NK-92 treated with Interleukin-12 subunit alpha and Interleukin-12 subunit beta, amount 100 ng/mL, for 24 hours (cell line): ENCODE data around the gene CRYAA.
"Not testable (repeated sequence)": the region's sequence is repeated elsewhere in the genome, so short reads cannot be mapped to it uniquely, and the experiment has no call there.

Experiments used
- DNase-seq: peaks from one replicate; lab custom pipeline; 2025; lab: John Stamatoyannopoulos, UW

Gene CRYAA

DNA sequence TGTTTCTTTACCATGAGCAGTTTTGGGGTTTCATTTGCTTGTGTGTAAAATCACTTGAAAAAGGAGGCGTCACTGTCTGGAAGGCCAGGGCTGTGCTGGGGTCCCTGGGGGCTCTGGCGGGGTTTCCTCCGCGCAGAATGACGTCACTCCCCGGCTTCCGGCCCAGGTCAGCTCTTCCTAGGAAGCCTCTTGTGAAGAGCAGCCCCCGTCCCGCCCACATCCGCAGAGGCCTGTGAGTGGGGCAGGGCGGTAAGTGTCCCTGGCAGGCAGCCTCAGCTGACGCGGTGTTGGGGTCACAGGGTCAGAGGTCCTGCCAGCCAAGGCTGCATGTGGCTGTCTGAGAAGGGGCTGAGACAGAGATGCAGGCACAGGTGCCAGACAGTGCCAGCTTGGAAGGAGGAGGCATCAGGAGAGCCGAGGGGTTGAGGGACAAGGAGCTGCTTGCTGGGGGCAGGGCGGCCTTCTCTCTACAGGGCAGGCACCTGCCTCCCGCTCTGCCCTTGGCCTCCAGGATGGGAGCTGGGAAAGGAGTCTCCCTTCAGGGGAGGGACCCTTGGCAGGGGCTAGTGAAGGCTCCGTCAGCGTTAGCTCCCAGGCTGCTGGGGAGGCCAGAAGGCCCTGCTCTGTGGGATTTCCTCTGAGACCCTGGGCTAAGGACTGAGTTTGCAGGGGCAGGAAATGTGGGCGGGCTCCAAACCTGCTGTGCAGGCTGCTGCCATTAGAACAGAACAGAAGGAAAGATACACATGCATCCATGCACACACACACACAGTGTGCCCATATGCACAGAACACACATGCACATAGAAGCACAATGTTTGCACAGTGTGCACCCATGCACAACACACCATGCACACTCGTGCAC, 8.5 kb downstream of the CRYAA start:
- DNase-seq, result not testable (repeated sequence)

DNA sequence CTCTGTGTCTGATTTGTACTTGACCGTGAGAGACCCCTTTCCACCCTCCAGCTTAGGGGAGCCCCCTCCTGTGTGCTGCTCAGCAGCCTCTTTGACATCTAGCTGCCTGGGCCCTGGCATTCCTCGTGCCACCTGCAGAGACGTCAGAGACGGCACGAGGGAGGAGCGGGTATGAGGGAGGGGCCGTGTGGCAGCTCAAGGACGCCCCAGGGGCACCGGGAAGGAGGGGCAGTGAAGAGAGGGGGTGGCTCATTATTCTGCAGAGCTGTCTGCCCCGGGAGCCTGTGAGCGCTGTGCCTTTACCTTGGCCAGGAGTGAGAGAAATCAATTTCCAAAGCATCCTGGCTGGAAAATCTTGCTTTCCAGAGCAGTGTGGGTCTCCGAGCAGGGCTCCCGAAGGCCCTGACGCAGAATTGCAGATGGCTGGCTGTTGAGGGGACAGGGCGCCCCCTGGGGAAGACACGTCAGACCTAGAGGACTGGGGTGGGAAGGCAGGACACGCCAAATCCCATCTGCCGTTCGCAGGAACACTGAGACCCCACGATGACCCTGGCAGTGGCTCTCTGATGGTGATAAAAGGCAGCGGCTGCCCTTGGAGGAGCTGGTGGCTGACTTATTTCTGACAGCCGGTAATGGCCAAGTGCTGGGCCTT, 9.5 kb downstream of the CRYAA start:
- not testable (repeated sequence) for DNase-seq

DNA sequence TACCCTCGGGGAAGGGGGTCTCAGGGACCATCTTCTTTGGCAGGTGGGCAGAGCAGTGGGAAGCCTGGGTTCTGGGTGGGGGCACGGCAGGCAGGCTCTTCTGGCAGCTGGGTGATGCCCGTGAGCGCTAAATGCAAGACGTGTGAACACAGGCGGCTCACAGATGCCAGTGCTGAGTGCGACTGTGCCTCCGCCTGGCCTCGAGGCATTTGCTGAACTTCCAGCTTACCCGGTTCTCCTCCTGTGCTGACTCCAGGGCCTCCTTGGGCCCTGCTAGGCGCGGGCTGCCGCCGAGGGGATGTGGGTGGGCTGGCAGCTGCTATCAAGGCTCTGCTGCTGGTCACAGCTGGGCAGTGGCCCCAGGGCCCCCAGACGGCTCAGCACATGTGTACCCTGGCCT, 12.2 kb downstream of the CRYAA start:
- not testable (repeated sequence) for DNase-seq

DNA sequence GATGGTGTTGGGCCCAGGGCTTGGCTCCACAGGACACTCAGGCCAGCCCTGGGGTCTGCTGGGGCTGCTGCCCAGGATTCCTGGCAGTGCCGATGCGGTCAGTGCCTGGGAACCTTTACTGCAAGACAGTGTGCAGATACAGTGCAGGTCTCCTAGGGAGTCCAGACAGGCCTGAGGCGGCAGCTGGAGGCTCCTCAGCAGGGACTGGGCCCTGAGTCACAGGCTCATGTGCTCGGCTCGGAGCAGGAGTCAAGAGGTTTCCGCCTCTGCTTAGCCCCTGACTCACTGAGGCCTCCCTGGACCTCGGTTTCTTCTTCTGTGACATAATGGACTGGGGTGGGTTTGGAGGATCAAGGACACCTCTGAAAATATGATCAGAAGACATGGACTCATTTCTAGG, 18.5 kb downstream of the CRYAA start:
- DNase-seq, result not testable (repeated sequence)

DNA sequence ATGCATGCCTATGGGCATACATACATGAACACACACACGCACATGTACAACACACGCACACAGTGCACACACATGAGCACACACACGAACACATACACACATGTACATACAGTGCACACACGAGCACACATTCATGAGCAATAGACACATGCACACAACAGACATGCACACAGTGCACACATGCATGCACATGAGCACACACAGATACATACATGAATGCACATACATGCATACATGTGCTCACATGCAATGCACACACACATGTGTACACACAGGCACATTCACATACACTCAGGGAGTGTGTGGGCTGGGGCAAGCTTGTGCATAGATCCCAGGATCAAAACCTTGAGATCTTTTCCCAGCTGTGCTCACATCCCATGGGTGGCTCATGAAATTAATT, 18.9 kb downstream of the CRYAA start:
- no peak for DNase-seq

DNA sequence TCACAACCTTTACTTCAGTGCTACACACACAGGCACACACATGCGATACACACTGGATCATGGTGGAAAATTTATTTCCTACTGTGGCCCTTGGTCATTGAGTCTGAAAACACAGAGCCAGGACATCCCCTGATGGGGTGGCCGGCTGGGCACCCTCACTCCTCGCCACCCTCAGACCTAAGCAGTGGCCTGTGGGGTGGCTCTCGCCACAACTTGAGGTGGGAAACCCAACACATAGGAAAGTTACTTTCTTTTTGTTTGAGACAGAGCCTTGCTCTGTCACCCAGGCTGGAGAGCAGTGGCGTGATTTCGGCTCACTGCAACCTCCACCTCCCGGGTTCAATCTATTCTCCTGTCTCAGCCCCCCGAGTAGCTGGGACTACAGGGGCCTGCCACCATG, 19.4 kb downstream of the CRYAA start:
- DNase-seq, result no peak

DNA sequence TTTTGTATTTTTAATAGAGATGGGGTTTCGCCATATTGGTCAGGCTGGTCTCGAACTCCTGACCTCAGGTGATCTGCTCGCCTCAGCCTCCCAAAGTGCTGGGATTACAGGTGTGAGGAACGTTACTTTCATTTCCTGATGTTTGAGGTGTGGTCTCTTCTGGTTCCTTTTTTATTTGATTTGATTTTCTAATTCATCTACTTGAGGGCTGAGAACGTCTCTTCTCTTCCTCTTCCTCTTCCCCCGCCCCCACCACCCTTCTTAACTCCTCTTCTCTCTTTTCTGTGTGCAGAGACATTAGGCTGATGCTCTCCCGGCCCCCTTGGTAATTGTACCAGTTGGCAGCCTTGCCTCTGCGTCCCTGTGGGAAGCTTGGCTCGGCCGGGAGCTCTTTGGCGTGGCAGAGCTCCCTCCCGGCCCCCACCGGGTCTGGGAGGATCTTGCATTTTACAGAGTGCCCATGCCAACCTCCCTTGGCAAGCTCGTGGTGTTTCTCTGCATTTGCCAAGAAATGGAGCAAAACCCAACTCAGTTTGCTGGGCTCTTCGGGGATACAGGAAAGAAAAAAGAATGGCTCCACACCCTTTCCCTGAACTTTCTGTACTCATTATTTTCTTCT, 19.9 kb downstream of the CRYAA start:
- DNase-seq, result no peak

DNA sequence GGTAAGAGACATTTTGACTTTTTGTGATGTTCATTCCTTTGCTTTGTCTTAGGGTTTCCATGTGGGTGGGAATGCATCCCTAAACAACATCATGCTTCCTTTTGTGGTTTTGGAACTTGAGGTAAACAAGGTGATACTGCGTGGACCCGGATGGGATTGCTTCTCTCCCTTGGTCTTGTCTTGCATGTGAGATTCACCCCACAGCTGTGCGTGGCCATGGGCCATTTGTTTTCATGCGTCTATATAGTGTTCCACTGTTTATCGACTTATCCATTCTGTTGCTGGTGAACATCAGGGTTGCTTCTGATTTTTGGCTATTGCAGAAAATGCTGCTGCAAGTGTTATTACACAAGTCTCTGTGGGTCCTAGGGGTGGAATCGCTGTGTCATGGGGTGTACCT, 21.1 kb downstream of the CRYAA start:
- no peak for DNase-seq

DNA sequence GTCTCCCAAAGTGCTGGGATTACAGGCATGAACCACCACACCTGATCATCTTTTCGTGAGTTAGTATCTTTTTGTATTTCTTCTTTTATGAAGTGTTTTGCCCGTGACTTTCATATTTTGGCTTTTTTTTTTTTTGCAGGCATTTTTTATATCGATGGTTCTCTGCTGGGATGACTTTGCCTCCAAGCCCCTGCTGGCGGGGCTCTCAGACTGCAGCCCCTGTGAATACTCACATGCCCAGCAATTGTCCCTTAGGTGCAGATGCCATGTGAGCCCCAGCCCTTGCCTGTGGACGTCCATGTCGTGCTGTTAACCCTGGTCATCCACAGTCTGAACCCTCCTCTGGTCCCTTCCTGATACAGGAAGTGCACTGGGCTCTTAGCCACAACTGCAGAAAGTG, 21.7 kb downstream of the CRYAA start:
- no peak for DNase-seq

DNA sequence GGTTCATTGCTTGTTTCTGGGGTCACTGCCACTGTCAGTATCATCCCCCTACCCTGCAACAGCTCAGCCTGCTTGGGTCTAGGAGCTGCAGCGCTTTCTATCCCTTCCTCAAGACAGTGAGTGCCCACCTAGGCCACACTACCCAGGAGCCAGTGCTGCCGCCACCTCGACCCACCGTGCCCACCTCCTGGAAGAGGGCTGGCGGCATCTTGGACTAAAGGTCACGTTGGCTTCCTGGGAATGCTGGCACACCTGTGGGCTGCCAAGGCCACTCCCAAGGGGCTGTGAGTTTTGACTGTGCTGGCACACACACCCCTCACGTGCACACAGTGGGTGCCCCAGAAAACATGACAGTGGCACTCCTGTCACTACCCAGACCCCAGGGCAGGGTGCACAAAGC, 22.1 kb downstream of the CRYAA start:
- no peak for DNase-seq

DNA sequence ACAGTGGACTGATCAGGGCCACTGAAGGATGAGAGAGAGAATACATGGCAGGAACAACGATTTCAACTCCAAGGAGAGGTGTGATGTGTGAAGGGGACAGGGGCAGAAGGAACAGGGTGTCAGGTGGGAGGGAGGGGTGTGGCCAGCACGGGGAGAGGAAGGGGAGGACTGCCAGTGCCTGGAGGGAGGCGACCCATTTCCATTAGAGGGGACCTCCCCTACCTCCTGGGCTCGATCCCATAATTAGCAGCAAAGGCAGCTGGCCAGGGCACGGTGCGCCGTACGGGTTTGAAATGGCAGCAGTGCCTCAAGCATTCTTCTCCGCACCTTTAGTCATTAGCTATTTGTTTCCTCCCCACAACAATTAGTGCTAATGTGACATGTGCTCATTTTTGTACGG, 22.7 kb downstream of the CRYAA start:
- no peak for DNase-seq

DNA sequence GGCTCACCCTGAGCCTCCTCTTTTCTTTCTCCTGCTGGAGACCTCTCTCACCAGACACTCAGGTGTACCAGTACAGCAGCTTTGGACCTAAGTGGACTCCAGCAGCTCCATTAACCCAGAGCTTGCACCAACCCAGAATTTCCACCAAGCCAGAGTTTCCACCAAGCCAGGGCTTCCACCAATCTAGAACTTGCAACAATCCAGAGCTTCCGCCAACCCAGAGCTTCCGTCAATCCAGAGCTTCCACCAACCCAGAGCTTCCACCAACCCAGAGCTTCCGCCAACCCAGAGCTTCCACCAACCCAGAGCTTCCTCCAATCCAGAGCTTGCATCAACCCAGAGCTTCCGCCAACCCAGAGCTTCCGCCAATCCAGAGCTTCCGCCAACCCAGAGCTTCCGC, 23.2 kb downstream of the CRYAA start:
- no peak for DNase-seq

DNA sequence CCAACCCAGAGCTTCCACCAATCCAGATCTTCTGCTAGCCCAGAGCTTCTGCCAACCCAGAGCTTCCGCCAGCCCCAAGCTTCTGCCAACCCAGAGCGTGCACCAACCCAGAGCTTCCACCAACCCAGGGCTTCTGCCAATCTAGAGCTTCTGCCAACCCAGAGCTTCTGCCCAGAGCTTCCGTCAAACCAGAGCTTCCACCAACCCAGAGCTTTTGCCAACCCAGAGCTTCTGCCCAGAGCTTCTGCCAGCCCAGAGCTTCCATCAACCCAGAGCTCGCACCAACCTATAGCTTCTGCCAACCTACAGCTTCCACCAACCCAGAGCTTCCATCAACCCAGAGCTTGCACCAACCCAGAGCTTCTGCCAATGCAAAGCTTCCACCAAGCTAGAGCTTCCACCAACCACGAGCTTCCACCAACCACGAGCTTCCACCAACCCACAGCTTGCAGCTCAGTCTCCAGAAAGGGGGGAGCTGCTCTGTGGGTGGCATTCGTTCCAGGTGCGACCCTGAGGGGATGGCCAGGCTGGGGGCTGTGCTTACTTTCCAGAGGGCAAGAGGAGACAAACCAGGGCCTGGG, 23.8 kb downstream of the CRYAA start:
- no peak for DNase-seq

DNA sequence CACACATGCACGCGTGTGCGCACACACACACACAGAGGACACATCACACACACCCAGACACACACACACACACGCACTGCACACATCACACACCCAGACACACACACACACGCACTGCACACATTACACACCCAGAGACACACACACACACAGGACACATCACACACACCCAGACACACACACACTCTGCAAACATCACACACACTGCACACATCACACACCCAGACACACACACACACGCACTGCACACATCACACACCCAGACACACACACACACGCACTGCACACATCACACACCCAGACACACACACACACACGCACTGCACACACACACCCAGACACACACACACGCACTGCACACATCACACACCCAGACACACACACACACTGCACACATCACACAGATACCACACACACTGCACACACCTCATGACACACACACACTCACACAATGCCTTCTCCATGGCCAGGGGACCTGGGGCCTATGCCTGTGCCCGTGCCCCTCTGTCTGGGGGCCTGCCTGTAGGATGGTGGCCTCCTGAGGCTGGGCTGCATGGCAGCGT, 24.4 kb downstream of the CRYAA start:
- DNase-seq, result no peak

DNA sequence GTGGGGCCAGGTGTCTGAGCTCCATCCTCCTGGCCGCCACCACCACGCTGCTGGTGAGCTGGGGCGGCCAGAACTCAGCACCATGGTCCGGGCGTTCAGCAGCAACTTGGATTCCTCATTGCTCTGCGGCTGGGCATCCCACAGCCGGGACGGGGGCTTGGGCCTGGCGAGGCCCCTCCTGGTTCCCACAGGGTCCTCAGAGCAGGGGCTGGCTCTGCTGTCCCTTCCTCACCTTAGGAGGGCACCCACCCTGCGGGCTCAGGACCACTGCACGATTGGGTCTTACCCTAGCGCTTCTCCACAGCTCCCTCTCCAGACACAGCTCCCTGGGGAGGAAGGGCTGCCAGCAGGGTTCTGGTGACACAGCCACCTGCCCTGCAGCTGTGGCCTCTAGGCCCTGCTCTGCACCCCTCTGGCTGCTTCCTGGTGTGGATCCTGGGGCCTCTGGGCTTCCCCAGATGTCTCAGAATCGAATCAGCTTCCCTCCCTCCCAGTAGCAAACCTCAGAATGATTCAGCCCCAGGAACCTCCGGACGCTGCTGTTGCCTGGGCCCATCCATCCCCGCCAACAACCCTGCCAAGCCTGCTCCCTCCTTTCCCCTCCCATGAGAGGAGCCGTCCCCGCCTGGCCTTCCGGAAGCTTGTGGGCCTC, 25.0 kb downstream of the CRYAA start:
- DNase-seq, result no peak

DNA sequence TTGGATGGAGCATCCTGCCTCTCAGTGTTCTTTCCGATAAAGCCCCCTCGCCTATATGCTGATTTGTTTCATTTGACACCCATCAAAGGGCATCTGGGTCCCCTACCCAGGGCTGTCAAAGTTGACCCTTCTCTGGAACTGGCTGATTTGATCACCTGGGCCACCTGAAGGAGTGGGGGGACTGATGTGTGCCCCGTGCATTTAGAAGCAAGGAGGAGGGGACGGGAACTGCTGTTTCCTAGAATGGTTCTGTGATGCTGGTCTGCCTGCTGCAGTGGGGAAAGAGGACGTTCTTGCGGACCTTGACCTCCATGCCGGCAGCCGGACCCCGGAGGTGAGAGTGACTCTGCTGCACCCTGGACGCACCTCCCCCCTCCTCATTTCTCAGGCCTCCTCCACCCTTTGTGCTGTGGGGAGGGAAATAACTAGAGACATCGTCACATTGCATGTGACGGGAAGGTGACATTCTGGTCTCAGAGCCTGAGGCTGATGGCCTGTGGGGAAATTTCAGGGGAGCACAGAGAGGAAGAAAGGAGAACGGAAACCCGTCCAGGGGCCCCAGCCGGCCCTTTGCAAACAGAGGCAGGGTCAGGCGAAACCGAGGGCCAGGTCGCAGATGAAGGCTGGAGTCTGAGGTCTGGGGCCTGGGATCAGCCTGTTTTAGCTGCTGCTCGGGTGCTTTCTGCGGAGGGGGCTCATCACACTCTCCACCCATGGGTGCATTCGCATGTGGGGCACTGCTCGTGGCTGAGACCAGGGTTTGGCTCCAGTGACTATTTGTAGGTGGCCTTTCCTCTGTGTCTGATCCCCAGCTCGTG, 25.7 kb downstream of the CRYAA start:
- no peak for DNase-seq

DNA sequence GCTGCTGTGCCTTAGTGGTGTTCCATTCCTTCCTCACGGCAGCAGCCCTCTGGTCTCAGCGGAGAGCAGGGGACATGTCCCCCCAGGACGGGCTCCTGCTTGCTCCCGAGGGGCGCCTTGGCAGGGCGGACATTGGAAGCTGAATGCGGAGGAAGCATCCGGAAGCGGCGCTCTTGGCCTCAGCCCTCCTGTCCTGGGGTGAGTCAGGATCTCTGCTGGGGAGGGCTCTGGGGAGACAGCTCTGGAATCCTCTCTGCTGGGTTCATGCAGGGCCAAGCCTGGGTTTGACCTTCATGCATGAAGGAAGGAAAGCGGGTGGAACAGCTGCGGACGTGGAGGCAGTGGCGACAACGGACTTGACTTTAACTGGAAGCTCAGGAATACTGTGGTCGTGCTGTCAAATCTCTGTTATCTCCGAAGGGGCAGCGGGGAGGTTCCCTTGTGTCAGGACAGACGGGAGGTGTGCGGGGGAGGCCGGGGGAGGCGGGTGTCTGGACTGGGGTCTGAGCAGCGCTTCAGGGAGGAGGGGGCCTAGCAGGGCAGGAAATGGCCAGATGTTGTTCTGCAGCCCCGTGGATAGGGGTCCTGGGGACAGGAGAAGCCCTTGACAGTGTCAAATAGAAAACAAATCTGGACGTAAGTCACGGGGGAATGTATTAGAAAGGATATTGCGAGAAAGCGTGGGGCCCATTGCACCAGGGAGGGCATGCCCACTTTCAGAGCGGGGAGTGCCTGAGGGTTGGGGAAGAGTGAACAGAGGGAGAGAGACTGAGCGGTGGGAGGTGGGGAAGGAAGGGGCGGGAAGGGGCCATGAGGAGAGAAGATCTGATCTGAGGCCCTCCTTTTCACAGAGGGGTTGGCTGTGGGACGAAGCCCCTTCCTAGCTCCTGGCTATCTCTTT, 26.6 kb downstream of the CRYAA start:
- no peak for DNase-seq

DNA sequence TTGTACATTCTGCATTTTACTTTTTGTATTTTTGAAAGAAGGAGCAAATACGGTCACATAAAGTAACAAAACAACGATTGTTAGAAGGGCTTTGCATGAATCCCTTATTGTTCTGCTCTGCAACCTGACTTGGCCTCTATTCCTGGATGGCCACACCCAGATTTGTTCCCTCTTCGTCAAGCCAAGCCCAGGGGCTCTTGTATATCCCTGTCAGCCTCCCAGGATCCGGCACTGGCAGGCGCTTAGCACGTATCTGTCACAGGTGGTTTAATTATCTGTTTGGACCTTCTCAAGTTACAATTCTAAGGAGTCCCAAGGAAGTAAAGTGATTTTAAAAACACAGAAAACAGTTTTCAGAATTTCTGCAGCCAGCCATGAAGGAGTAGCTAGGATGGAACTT, 28.0 kb downstream of the CRYAA start:
- DNase-seq, result no peak

DNA sequence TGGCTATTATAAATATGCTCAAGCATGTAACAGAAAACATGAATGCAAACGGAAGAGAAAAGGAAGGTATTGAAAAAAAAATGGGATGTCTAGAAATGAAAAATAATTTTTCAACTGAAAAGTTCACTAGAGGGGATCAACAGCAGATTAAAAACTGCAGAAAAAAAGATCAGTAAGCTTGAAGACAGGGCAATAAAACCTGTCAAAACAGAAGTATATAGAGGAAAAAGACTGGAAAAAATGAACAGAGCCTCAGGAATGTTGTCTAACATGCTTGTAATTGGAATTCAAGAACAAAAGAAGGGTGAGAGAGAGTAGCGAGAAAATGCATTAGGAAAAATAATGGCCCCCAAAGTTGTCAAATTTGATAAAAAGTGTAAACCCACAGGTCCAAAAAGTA, 29.6 kb downstream of the CRYAA start:
- no peak for DNase-seq

DNA sequence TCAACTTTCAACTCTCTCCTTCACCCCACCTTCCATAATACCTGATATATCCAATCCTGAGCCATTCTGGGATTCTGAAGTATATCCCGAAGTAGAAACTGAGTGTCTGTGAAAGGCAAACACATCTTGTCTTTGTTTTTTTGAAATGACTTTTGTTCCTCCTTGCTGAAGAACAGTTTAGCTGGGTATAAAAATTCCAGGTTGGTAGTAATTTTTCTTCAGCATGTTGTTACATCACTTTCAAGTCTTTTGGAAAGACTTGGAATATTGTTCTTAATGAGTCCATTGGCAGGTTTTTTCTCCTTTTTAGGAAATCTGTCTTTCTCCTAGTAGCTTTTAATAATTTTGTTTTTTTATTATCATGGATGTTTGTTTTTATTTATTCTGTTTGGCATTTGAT, 32.7 kb downstream of the CRYAA start:
- DNase-seq, result no peak
